Endothelial cell of umbilical vein (primary cell): ENCODE data around the gene DAG1. TPM values are rescaled to one million over a fixed set of nuclear protein-coding genes. Genes with fewer than 3 reads are reported as not detected.

Experiments used
- BruUV-seq: library from RNA; stranded (reverse); fragments of 400-500 nt; replicated peaks from 2 replicates; lab custom pipeline; 2021; lab: Mats Ljungman, UMichigan
- CTCF ChIA-PET: fragments of 300-600, 350-600 bp; sonication (Branson Sonifier 250); formaldehyde crosslinking; loops from one replicate; lab custom pipeline; 2021; ENCODE audit warnings: antibody characterized with exemption, inconsistent platforms; lab: Charles Lee
- POLR2A ChIA-PET: fragments of 300-600, 350-600 bp; sonication (Branson Sonifier 250); formaldehyde crosslinking; loops from one replicate; lab custom pipeline; 2021; ENCODE audit warnings: antibody characterized with exemption, inconsistent platforms; lab: Charles Lee
- DNase-seq: peaks from one replicate; pipeline ENCODE4 v3.0.0-alpha.2; 2011; ENCODE audit warnings: low read depth, low spot score
- FAIRE-seq: peaks from 2 replicates; lab custom pipeline; 2011; peaks lifted over from hg19 to GRCh38; lab: Jason Lieb, UNC
- H2AFZ ChIP-seq: 2 replicates; pipeline ENCODE4 v1.6.0; 2012; ENCODE audit warnings: low read depth, low read length, control low read depth, inconsistent platforms
- H3K27ac ChIP-seq: 2 replicates; pipeline ENCODE4 v1.5.1; 2011; ENCODE audit warnings: low read depth, mild to moderate bottlenecking, control low read depth, low read length, moderate library complexity; ENCODE audit not compliant: insufficient read depth
- H3K27me3 ChIP-seq, 2 experiments: 2 replicates each; pipeline versions ENCODE4 v1.6.0 to v1.6.1; 2011; ENCODE audit warnings: low read length in 2 of 2, mixed read lengths in 1 of 2; ENCODE audit not compliant: control insufficient read depth in 2 of 2, insufficient read depth in 2 of 2
- H3K36me3 ChIP-seq, 2 experiments: 2 replicates in 1 of 2; 3 replicates in 1 of 2; pipeline ENCODE4 v1.5.1; 2011; ENCODE audit warnings: low read length in 2 of 2, mild to moderate bottlenecking in 1 of 2, moderate library complexity in 1 of 2; ENCODE audit not compliant: control insufficient read depth in 2 of 2, insufficient read depth in 2 of 2; ENCODE audit errors: extremely low read depth in 1 of 2
- H3K4me1 ChIP-seq: 3 replicates; pipeline ENCODE4 v1.5.1; 2011; ENCODE audit warnings: mild to moderate bottlenecking, low read length; ENCODE audit not compliant: control insufficient read depth, insufficient read depth; ENCODE audit errors: extremely low read depth
- H3K4me2 ChIP-seq: 2 replicates; pipeline ENCODE4 v1.6.1; 2011; ENCODE audit warnings: low read length, control low read depth, mixed read lengths; ENCODE audit not compliant: insufficient read depth
- H3K4me3 ChIP-seq, 3 experiments: fragments of 200-600 bp in 1 of 3; sonication (generic), shearing (Covaris generic) in 1 of 3; replicated peaks in 1 of 3; 2 replicates each; pipeline ENCODE4 v1.5.1; 2011 to 2016; ENCODE audit warnings: control low read depth in 3 of 3, low read length in 3 of 3, mild to moderate bottlenecking in 2 of 3, inconsistent platforms in 1 of 3, low read depth in 1 of 3, moderate library complexity in 1 of 3; ENCODE audit not compliant: insufficient read depth in 1 of 3
- H3K79me2 ChIP-seq: 2 replicates; pipeline ENCODE4 v1.6.0; 2012; ENCODE audit warnings: low read length, inconsistent platforms; ENCODE audit not compliant: control insufficient read depth, insufficient read depth
- H3K9ac ChIP-seq: replicated peaks from 2 replicates; pipeline ENCODE3; 2011; ENCODE audit warnings: low read length, control low read depth; ENCODE audit not compliant: insufficient read depth; ENCODE audit errors: extremely low read depth
- H3K9me1 ChIP-seq: replicated peaks from 3 replicates; pipeline ENCODE4 v1.6.0; 2011; ENCODE audit warnings: mild to moderate bottlenecking, low read length; ENCODE audit not compliant: control insufficient read depth, insufficient read depth; ENCODE audit errors: extremely low read depth
- H3K9me3 ChIP-seq: replicated peaks from 2 replicates; pipeline ENCODE4 v1.5.1; 2012; ENCODE audit warnings: low read length, inconsistent platforms; ENCODE audit not compliant: control insufficient read depth, insufficient read depth
- H4K20me1 ChIP-seq: replicated peaks from 2 replicates; pipeline ENCODE3; 2011; ENCODE audit warnings: mild to moderate bottlenecking, low read length; ENCODE audit not compliant: control insufficient read depth, insufficient read depth; ENCODE audit errors: extremely low read depth
- EZH2 ChIP-seq: IDR thresholded peaks from 2 replicates; pipeline ENCODE4 v1.6.1; 2012; ENCODE audit warnings: borderline replicate concordance, low read depth, mild to moderate bottlenecking, moderate library complexity, low read length, inconsistent platforms; ENCODE audit not compliant: severe bottlenecking
- FOS ChIP-seq: IDR thresholded peaks from 2 replicates; pipeline ENCODE4 v1.6.1; 2011; ENCODE audit warnings: mild to moderate bottlenecking, low read length, moderate library complexity, borderline replicate concordance; ENCODE audit not compliant: insufficient read depth
- GATA2 ChIP-seq: IDR thresholded peaks from 2 replicates; pipeline ENCODE4 v1.7.0; 2011; ENCODE audit warnings: low read depth, mild to moderate bottlenecking, moderate library complexity, mixed read lengths, low read length; ENCODE audit not compliant: insufficient read length, insufficient read depth
- JUN ChIP-seq: IDR thresholded peaks from 2 replicates; pipeline ENCODE4 v1.6.1; 2011; ENCODE audit warnings: borderline replicate concordance, low read depth; ENCODE audit not compliant: insufficient read length, insufficient read depth
- MYC ChIP-seq: IDR thresholded peaks from one replicate; pipeline ENCODE4 v1.6.1; 2011; ENCODE audit warnings: mild to moderate bottlenecking, low read depth, low read length
- POLR2A ChIP-seq: IDR thresholded peaks from 2 replicates; pipeline ENCODE4 v1.6.1; 2012; ENCODE audit warnings: low read depth, mild to moderate bottlenecking, control low read depth, low read length
- POLR2AphosphoS5 ChIP-seq: IDR thresholded peaks from 2 replicates; pipeline ENCODE4 v1.6.1; 2012; ENCODE audit warnings: low read depth, mild to moderate bottlenecking, control low read depth, low read length, moderate library complexity; ENCODE audit not compliant: insufficient read depth
- dilution Hi-C: fragments of 300-500 bp; cut with MboI; formaldehyde crosslinking; loops from one replicate; pipeline ENCODE4 v1.15.0; 2019; ENCODE audit warnings: low sequenced_read_pairs; ENCODE audit not compliant: extremely low pct_ligation_motif_present
- intact Hi-C: fragments of 100-400 bp; cut with micrococcal nuclease; formaldehyde crosslinking; loops from one replicate; pipeline ENCODE4 v1.10.0; 2022
- polyA plus RNA-seq, 4 experiments: library from polyadenylated mRNA; depleted of rRNA in 3 of 4; stranded (reverse) in 3 of 4; unstranded in 1 of 4; fragments of >200 nt; gene quantifications; 2 replicates each; pipeline versions ENCODE4 v1.2.1 to v1.2.3, GENCODE V29; 2011 to 2012; ENCODE audit warnings: missing spikeins in 1 of 4
- total RNA-seq: library from RNA; stranded (reverse); gene quantifications from 2 replicates; pipeline ENCODE4 v1.2.3, GENCODE V29; 2021
- TF ChIP-seq, protein P1 (sequence below), 2 donors: IDR thresholded peaks; 1 replicate in 1 of 2; 2 replicates in 1 of 2; pipeline ENCODE4 v1.5.1; 2011; ENCODE audit warnings: low read length in 2 of 2, mild to moderate bottlenecking in 2 of 2, moderate library complexity in 2 of 2, control low read depth in 1 of 2, inconsistent platforms in 1 of 2, low read depth in 1 of 2; ENCODE audit not compliant: insufficient read depth in 1 of 2; ENCODE audit errors: extremely low read depth in 1 of 2
- TF ChIP-seq, protein P2 (sequence below): IDR thresholded peaks from 2 replicates; pipeline ENCODE4 v1.6.1; 2011; ENCODE audit not compliant: insufficient read depth, insufficient read length

The DAG1 gene
- total and polyA plus RNA-seq, 2 donors (not counting 3 experiments of a cell fraction or from before 2014, with no cell fraction given) = 59.6 to 97.5 TPM

GRCh38 chr3:49554633-49555265 lies 84.7 kb downstream of the DAG1 start:
- POLR2A ChIA-PET = no interaction called here
- Histone ChIP-seq H3K4me2 (peak overlapping the region; percentile 53), H4K20me1 (no peaks in the 10 kb centered on the region), H3K9me1 (no peaks in the 10 kb centered on the region), H3K4me1 (peaks cover 6% of the 10 kb centered on the region), H3K9me3 (no peaks in the 10 kb centered on the region), H2AFZ (no peak overlapping the region), H3K79me2 (no peaks in the 10 kb centered on the region), H3K27me3 (peaks cover 14 to 18% of the 10 kb centered on the region in 2 experiments), H3K4me3 (peak overlapping the region in 2 of 3 experiments; percentile 16 to 51), H3K27ac (no peak overlapping the region), H3K36me3 (no peaks in the 10 kb centered on the region), H3K9ac (no peak overlapping the region)
- DNase-seq = no peak
- dilution Hi-C loops = no loop called here
- intact Hi-C loops = loop anchor here (1.0 to 5.0 kb wide), 2 partner anchors 14 to 233 kb away; partner anchors contain the start of gene IP6K1
- TF ChIP-seq POLR2AphosphoS5 = no peak
- no peak for TF ChIP-seq JUN
- no peak for TF ChIP-seq GATA2
- no peak for TF ChIP-seq POLR2A
- TF ChIP-seq, protein P1, sequence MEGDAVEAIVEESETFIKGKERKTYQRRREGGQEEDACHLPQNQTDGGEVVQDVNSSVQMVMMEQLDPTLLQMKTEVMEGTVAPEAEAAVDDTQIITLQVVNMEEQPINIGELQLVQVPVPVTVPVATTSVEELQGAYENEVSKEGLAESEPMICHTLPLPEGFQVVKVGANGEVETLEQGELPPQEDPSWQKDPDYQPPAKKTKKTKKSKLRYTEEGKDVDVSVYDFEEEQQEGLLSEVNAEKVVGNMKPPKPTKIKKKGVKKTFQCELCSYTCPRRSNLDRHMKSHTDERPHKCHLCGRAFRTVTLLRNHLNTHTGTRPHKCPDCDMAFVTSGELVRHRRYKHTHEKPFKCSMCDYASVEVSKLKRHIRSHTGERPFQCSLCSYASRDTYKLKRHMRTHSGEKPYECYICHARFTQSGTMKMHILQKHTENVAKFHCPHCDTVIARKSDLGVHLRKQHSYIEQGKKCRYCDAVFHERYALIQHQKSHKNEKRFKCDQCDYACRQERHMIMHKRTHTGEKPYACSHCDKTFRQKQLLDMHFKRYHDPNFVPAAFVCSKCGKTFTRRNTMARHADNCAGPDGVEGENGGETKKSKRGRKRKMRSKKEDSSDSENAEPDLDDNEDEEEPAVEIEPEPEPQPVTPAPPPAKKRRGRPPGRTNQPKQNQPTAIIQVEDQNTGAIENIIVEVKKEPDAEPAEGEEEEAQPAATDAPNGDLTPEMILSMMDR (IDR thresholded peaks at IDR 0.05; ENCODE audit: extremely low read depth in 1 of 2, insufficient read depth in 1 of 2, low read depth in 1 of 2, low read length in 2 of 2) = no peak
- TF ChIP-seq MYC = no peak
- TF ChIP-seq FOS = no peak
- TF ChIP-seq, protein P2, sequence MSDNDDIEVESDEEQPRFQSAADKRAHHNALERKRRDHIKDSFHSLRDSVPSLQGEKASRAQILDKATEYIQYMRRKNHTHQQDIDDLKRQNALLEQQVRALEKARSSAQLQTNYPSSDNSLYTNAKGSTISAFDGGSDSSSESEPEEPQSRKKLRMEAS = no peak
- TF ChIP-seq EZH2 = no peak
- no TSS peak for BruUV-seq
- FAIRE-seq = no peak
- CTCF ChIA-PET = interaction anchor here (1.8 to 3.0 kb wide), 2 partner anchors 15 to 116 kb away, joined by 14 to 36 read pairs; no protein-coding TSS in a partner anchor
